Muscle layer of colon (tissue), 2 donors: Measurements from ENCODE around the gene OR6B2.
"Not testable (repeated sequence)": the region's sequence is repeated elsewhere in the genome, so short reads cannot be mapped to it uniquely, and the experiment has no call there.

Experiments used
- H3K27ac ChIP-seq: one replicate; pipeline ENCODE4 v1.7.0; 2013; ENCODE audit warnings: low read depth, mild to moderate bottlenecking, low read length, moderate library complexity
- H3K27me3 ChIP-seq, 2 donors: one replicate each; pipeline ENCODE4 v1.7.0; 2013; ENCODE audit warnings: low read length in 2 of 2, mild to moderate bottlenecking in 2 of 2; ENCODE audit not compliant: insufficient read depth in 2 of 2, control insufficient read depth in 1 of 2
- H3K36me3 ChIP-seq: one replicate; pipeline ENCODE4 v1.7.0; 2013; ENCODE audit warnings: mild to moderate bottlenecking, low read length; ENCODE audit not compliant: insufficient read depth
- H3K4me1 ChIP-seq: one replicate; pipeline ENCODE4 v1.7.0; 2013; ENCODE audit warnings: mild to moderate bottlenecking, low read length; ENCODE audit not compliant: insufficient read depth
- H3K4me3 ChIP-seq, 2 donors: one replicate each; pipeline ENCODE4 v1.7.0; 2013; ENCODE audit warnings: low read length in 2 of 2, low read depth in 1 of 2, mild to moderate bottlenecking in 1 of 2, moderate library complexity in 1 of 2
- H3K9ac ChIP-seq: one replicate; pipeline ENCODE4 v1.7.0; 2013; ENCODE audit warnings: low read length
- H3K9me3 ChIP-seq: one replicate; pipeline ENCODE4 v1.7.0; 2013; ENCODE audit warnings: mild to moderate bottlenecking, low read length
- donor health status: abdominal sarcoma.
- donor health status: Adenocarcinoma of cecum.

OR6B2 gene

DNA sequence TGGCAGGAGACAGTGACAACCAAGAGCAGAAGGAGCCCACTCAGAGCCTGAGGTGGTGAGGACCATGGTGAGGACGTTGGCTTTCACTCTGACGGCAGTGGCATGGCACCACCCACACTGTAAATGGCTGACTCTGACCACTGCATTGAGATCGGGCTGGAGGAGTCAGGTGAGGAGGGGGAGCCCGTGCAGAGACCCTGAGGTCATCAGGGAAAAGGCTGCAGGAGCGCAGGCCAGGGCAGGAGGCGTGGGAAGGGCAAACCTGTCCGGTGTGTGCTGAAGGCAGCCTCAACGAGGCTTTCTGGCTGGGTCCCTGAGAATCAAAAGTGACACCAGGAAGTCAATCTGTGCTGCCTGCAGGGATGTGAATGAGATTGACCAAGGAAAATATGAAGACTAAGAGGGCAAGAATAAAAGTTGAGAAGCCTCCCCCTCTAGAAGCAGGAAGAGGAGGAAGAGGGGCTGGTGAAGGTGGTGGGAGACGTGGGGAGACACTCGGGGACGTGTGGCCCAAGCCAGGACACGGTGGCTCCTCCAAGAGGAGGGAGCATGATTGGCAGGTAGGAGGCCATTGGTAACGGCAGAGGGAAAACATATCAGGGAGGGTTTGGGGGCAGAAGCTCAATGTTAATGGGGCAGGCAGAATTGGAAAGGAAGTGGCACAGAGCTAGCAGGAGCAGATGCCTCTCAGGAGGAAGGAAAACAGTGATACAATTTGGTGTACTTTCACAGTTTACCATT, 25.1 kb upstream of the OR6B2 start:
- Histone ChIP-seq H3K9me3 (no peaks in the 10 kb centered on the region), H3K27me3 (peaks cover 0 to 14% of the 10 kb centered on the region in 2 donors), H3K27ac (no peak overlapping the region)

DNA sequence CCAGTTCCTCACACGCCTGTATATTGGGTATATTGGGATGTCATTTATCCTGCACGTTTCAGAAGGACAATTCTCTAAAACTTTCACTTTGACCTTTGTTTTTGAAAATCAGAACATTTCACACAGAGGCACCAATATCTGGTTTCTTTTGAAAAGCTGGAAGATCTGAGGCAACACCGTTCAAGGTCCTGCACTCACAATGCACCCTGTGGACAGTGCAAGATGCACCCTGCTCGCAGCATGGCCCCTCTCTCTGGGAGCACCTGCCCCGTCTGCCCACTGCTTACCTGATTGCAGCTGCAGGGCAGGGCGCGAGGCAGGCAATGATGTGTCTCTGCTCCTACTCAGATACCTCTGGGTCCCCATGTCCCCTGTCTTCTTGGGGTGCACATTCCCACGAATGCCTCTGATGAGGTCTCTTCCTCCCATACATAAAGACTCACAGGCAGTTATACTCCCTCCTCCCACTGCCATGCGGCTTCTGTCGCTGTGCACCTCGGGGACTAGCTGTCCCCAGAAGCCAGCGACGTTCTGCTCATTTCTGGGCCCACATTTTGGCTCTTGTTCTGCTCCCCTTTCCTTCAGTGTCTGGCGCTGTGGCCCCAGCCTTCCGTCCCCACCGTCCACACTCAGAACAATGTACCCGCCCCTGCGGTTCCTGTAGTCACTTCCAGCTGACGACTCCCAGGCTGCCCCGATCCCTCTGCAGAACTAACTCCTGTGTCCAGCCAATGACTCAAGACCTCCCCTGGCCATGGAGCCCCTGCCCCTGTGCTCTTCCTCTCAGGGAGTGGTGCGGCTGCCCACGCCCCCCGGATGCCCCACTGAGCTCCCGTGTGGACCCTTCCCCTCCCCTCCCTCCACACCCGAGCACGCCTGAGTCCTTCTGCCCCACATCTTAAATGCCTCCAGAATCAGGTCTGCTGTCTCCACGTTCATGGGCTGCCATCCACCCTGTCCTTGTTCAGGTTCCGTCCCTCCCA, 23.2 kb upstream of the OR6B2 start, which contains the start of gene OR6B3:
OR6B3 (minus strand) TSS at position 349 of the 983 bp plus-strand sequence.
- Histone ChIP-seq H3K36me3 (no peaks in the 10 kb centered on the region), H3K9ac (no peak within 1 kb of the TSS), H3K27ac (no peak within 1 kb of the TSS), H3K27me3 (peaks cover 0 to 14% of the 10 kb centered on the region in 2 donors), H3K9me3 (no peaks in the 10 kb centered on the region), H3K4me3 (no peak within 1 kb of the TSS), H3K4me1 (no peaks in the 10 kb centered on the region)

More for the DNA sequence above, 25.1 kb upstream of the OR6B2 start:
- no peak overlapping the region for H3K9ac ChIP-seq
- H3K4me3 ChIP-seq = no peak overlapping the region
- H3K36me3 ChIP-seq = no peaks in the 10 kb centered on the region
- no peaks in the 10 kb centered on the region for H3K4me1 ChIP-seq

DNA sequence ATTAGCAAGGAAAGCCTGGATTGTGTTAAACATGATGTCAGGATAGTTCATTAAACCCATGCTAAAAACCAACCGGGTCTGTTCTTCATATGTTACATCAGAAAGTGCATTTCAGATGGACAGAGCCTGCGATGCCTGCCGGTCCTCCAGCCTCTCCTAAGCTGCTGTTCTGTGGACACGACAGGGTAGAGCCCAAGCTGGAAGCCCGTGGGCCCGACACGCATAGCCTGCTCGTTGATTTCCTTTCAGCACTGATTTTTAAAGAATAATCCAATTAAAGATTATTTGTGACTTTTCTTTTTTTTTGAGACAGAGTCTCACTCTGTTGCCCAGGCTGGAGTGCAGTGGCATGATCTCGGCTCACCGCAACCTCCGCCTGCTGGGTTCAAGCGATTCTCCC, 22.3 kb upstream of the OR6B2 start:
- H3K27ac ChIP-seq = no peak overlapping the region
- H3K4me3 ChIP-seq = no peak overlapping the region
- no peaks in the 10 kb centered on the region for H3K9me3 ChIP-seq
- H3K4me1 ChIP-seq = no peaks in the 10 kb centered on the region
- no peak overlapping the region for H3K9ac ChIP-seq
- no peaks in the 10 kb centered on the region for H3K36me3 ChIP-seq
- H3K27me3 ChIP-seq = peaks cover 0 to 14% of the 10 kb centered on the region in 2 donors

DNA sequence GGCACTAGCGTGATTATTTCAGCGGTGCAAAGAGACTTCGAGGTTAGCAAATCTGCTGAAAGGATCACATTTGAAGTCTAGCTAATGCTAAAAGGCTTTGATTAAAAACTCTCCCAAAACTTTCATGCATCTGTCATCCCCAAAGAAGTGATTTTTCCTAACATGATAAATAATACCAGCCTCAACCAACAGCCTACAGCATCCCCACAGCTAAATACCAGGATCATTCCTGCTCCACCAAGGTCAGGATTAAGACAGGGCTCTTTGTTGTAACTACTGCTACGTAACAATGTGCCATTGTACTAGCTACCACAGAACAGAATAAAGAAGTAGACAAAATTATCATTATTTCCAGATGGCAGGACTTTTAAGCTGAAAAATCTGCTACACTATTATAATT, 21.5 kb upstream of the OR6B2 start:
- no peaks in the 10 kb centered on the region for H3K4me1 ChIP-seq
- no peaks in the 10 kb centered on the region for H3K36me3 ChIP-seq
- H3K27ac ChIP-seq = no peak overlapping the region
- H3K9me3 ChIP-seq = no peaks in the 10 kb centered on the region
- H3K9ac ChIP-seq = no peak overlapping the region
- no peak overlapping the region for H3K4me3 ChIP-seq
- peaks cover 0 to 14% of the 10 kb centered on the region in 2 donors for H3K27me3 ChIP-seq

DNA sequence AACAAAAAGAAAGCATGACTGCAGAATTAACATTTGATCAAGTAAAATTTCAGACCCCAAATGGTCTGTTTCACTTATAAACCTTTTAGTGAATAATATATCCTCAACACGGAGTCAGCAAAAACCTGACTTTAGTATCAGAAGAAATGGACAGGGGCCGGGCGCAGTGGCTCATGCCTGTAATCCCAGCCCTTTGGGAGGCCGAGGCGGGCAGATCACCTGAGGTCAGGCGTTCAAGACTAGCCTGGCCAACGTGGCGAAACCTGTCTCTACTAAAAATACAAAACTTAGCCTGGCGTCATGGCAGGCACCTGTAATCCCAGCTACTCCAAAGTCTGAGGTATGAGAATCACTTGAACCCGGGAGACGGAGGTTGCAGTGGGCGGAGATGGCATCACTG, 20.0 kb upstream of the OR6B2 start:
- Histone ChIP-seq H3K9ac (no peak overlapping the region), H3K27me3 (peaks cover 0 to 14% of the 10 kb centered on the region in 2 donors), H3K27ac (no peak overlapping the region), H3K36me3 (no peaks in the 10 kb centered on the region), H3K4me1 (no peaks in the 10 kb centered on the region), H3K4me3 (no peak overlapping the region), H3K9me3 (no peaks in the 10 kb centered on the region)

DNA sequence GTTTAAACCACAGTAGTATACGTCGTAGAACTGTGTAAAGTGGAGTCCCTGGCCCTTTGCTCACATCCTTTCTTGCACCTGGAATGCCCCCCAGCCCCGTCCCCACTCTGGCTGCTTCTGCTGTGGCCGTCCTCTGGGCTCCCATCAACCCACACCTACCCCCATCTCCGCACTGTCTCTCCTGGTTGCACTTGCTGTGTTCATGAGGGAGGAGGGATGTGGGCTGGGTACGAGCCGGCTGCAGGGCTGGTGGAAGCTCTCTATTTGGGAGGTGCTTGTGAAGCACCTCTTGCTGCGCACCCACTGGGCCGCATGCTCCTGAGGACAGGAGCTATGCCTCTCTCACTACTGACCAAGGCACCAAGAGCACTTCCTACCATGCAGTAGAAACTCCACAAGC, 18.0 kb upstream of the OR6B2 start:
- Histone ChIP-seq H3K27me3 (peaks cover 0 to under 1% of the 10 kb centered on the region in 2 donors), H3K9me3 (no peaks in the 10 kb centered on the region), H3K27ac (no peak overlapping the region)

DNA sequence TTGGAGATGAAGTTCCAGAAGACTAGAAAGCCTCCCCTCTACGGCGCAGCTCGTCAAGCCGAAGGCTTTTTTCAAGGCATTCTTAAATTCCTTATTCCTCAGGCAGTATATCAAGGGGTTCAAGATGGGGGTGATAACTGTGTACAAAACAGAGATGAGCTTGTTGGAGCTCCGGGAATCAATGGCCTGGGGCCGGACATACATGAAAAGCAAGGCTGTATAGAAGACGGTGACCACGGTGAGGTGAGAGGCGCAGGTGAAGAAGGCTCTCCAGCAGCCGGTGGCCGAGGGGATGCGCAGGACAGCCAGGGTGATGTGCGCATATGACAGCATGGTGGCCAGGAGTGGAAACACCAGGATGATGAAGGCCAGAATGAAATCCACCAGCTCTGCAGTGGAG, 14.9 kb upstream of the OR6B2 start:
- Histone ChIP-seq H3K4me3 (no peak overlapping the region), H3K27ac (no peak overlapping the region), H3K36me3 (no peaks in the 10 kb centered on the region), H3K9ac (no peak overlapping the region), H3K4me1 (no peaks in the 10 kb centered on the region), H3K9me3 (no peaks in the 10 kb centered on the region), H3K27me3 (no peaks in the 10 kb centered on the region)

More for the DNA sequence above, 18.0 kb upstream of the OR6B2 start:
- Histone ChIP-seq H3K9ac (no peak overlapping the region), H3K4me1 (no peaks in the 10 kb centered on the region), H3K36me3 (no peaks in the 10 kb centered on the region), H3K4me3 (no peak overlapping the region)

DNA sequence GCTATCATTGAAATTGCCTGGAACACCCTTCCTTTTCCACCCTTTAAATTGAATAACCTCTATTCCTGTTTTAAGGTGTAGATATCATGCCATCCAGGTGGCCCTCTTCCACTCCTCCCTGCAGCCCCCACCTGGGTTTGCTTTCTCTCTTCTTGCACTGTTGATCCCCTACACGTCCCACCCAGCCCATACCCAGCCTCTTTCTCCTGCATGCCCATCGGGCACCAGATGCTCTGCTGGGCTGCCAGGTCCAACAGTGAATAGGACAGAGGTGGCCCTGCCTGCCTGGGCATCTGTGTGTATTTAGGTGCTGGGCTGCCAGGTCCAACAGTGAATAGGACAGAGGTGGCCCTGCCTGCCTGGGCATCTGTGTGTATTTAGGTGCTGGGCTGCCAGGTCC, 13.9 kb upstream of the OR6B2 start:
- H3K9ac ChIP-seq, H3K9me3 ChIP-seq, H3K4me3 ChIP-seq, H3K36me3 ChIP-seq, H3K27ac ChIP-seq, H3K4me1 ChIP-seq, H3K27me3 ChIP-seq: not testable (repeated sequence)

DNA sequence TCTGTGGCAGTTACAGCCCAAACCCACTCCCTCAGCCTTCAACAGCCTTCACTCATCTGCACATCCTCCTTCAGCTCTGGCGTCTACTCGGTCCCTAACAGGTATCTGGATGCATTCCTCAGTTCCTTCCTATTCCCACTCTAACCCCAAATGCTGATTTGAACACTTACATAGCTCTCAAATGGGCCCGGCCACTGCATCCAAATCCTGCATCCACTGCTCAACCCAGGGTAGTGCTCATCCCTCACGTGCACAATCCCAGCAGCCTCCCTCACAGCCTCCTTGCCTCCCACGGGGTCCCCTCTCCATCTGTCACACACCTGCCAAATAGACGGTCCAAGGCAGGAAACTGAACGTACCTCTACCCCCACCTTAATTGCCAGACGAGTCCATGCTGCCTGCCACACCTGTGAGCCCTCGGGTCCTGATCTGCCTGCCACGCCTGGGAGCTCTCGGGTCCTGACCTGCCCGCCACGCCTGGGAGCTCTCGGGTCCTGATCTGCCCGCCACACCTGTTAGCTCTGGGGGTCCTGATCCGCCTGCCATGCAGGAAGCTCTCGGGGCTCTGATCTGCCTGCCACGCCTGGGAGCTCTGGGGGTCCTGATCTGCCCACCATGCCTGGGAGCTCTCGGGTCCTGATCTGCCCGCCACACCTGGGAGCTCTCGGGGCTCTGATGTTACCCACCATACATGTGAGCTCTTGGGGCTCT, 13.2 kb upstream of the OR6B2 start:
- no peak overlapping the region for H3K27ac ChIP-seq
- H3K27me3 ChIP-seq = no peaks in the 10 kb centered on the region
- H3K36me3 ChIP-seq = no peaks in the 10 kb centered on the region
- H3K9ac ChIP-seq = no peak overlapping the region
- no peak overlapping the region for H3K4me3 ChIP-seq
- H3K4me1 ChIP-seq = no peaks in the 10 kb centered on the region
- H3K9me3 ChIP-seq = no peaks in the 10 kb centered on the region

DNA sequence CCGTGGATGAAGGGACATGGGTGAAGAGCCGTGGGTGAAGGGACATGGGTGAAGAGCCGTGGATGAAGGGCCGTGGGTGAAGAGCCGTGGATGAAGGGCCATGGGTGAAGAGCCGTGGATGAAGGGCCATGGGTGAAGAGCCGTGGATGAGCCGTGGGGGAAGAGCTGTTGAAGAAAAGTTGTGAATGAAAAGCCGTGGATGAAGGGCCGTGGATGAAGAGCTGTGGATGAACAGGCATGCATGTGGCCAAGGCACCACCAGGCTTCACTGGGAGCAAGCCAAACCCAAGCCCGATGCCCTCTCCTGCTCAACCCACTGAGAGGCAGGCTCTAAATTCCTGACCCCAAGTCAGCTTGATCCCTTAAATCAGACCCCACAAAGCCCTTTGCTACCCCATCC, 12.5 kb upstream of the OR6B2 start:
- Histone ChIP-seq H3K9me3 (no peaks in the 10 kb centered on the region), H3K36me3 (no peaks in the 10 kb centered on the region), H3K9ac (no peak overlapping the region), H3K27me3 (no peaks in the 10 kb centered on the region), H3K4me3 (no peak overlapping the region), H3K27ac (no peak overlapping the region), H3K4me1 (no peaks in the 10 kb centered on the region)

DNA sequence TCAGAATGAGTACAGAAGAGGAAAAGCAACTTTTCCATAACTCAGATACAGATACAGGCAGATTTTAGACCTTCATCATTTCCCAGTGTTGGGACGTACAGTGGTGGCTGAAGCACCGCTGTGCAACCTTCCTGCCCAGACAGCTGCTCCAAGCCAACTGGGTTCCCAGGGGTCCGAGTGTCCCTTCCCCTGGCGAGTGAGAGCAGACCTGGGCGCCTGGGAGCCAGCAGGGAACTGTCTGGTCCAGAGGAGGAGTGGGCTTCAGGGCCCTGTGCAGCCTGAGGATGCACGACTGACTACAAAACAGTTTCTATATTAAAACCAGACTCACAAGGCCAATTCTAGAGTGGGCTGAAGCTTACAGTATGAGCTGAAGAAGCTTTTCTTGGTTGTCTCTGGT, 11.1 kb upstream of the OR6B2 start:
- Histone ChIP-seq H3K4me3 (no peak overlapping the region), H3K9ac (no peak overlapping the region), H3K27me3 (no peaks in the 10 kb centered on the region), H3K4me1 (no peaks in the 10 kb centered on the region), H3K36me3 (no peaks in the 10 kb centered on the region), H3K9me3 (no peaks in the 10 kb centered on the region), H3K27ac (no peak overlapping the region)
